Fibroblast of skin of right biceps (primary cell): ENCODE measurements around the gene ZNF619.

Experiments
- DNase-seq: peaks from one replicate; pipeline ENCODE4 v3.0.0-alpha.2; 2013

ZNF619 gene

DNA sequence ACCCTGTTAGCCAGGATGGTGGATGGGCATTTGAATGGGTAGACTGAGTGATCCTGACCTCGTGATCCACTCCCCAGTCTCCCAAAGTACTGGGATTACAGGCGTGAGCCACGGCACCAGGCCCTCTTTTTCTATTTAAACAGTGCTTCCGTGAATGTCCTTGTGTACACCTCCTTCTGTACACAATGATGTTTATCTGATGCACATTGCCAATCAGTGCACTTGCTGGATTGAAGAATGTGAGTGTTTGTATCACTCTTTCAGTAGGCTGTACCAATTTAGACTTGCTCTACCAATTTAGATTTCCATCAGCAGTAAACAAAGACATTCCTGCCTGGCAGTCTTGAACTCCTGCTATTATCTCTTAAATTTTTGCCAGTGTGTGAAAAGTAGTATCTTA, 8.9 kb upstream of the ZNF619 start:
- DNase-seq: no peak

- DNase-seq: no peak
These were observed 6.2 kb upstream of the ZNF619 start for GRCh38 chr3:40470701-40471100.

GRCh38 chr3:40477666-40478065, 744 bp downstream of the ZNF619 start:
- DNase-seq: peak; percentile 10

DNA sequence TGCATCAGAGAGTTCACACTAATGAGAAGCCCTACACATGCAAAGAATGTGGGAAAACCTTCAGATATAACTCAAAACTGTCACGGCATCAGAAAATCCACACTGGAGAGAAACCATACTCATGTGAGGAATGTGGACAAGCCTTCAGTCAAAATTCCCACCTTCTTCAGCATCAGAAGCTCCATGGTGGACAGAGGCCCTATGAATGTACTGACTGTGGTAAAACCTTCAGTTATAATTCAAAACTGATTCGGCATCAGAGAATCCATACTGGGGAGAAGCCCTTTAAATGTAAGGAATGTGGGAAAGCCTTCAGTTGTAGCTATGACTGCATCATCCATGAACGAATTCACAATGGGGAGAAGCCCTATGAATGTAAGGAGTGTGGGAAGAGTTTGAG, 10.2 kb downstream of the ZNF619 start:
- no peak for DNase-seq

GRCh38 chr3:40490916-40491315, 14.0 kb downstream of the ZNF619 start:
- DNase-seq: no peak

GRCh38 chr3:40494698-40495097, 17.8 kb downstream of the ZNF619 start:
- peak; percentile 14 for DNase-seq

DNA sequence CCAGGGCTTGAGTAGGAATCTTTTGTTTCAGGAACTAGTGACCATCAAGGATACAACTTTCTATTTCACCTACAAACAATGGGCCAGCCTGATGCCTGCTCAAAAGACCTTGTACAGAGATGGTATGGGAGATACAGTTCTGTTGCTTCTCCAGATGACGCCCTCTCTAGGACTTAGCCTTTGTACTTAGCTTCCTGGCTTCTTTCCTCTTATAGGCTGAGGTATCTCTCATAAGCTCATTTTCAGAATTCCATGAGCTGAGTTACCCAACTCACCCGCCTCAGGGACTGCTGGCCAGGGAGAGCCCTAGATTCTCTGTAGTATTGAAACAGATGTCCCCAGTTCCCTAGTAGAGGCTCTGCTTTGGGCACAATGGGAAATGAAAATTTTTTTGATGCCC, 20.4 kb downstream of the ZNF619 start:
- DNase-seq: no peak

GRCh38 chr3:40499952-40500351, 23.0 kb downstream of the ZNF619 start:
- DNase-seq: no peak

- no peak for DNase-seq
These were observed 25.1 kb downstream of the ZNF619 start for GRCh38 chr3:40502034-40502433.

DNA sequence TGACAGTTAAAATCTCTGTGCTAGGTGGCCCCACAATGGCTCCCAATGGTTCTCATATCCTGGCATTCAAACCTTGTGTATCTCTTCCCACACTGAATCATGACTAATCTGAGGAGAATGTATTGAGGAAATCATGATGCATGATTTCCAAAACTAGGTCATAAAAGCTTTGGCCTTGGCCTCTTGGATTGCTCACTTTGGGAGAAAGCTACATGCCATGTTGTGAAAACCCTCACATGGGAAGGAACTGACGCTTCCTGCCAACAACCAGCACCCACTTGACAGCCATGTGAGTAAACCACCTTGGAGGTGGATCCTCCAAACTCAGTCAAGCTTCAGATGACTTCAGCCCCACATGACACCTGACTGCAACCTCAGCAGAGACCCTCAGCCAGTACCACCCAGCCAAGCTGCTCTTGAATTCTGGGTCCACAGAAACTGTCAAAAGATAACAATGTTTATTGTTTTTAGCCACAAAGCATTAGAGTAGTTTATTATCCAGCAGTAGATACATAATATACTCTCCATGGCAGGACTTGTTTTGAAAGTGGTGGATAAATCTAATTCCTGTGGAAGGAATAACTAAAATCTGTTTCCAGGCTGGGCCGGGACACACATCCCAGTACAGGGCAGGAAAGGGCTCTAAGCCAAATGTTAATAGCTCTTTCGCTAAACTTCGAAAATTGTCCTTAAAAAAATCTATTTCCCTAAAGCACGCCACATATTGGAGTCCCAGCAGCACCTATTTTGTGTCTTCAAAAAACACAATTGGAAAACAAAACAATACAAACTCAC, 27.9 kb downstream of the ZNF619 start:
- DNase-seq: peak; percentile 96

GRCh38 chr3:40505599-40506462, 28.9 kb downstream of the ZNF619 start, which contains the start of gene ZNF620:
TSS of gene ZNF620 (plus strand) at chr3:40506039. CDS start at chr3:40506353, 314 bp downstream.
- peak; percentile 53 for DNase-seq

- no peak for DNase-seq
These were observed 34.3 kb downstream of the ZNF619 start for GRCh38 chr3:40511031-40511718.

DNA sequence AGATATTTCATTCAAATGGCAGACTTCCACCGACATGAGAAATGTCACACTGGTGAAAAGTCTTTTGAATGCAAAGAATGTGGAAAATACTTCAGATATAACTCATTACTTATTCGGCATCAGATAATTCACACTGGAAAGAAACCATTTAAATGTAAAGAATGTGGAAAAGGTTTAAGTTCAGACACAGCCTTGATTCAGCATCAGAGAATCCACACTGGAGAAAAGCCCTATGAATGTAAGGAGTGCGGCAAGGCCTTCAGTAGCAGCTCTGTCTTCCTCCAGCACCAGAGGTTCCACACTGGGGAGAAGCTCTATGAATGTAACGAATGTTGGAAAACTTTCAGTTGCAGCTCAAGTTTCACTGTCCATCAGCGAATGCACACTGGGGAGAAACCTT, 39.3 kb downstream of the ZNF619 start:
- peak; percentile 84 for DNase-seq

DNA sequence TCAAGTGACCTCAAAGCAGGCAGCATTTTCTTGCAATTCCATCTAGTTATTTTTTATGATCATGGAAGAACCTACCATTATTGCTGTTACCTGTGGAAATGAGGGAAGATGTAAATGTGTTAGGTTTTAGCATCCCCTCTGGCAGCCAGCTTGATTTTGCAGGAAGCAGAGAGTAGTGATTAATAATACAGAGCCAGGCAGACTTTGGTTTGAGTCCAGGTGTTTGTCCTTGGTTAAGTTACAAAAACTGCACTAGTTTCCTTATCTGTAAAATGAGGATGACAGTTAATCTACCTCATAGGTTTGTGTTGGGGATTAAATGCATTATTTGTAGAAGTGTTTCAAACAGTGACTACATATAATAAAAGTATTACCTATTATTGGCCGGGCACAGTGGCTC, 41.1 kb downstream of the ZNF619 start:
- DNase-seq: no peak

DNA sequence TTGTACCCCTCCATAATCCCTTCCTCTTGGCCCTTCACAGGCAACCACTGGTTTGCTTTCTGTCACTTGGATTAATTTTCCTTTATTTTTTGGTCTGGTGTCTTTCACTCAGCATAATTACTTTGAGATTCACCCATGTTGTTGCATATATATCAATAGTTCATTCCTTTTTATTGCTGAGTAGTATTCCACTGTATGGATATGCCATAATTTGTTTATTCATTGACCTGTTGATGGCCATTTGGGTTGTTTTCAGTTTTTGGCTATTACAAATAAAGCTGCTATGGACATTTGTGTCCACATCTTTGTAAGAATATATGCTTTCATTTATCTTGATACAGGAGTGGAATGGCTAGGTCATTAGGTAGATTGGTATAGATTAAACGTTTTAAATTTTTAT, 41.9 kb downstream of the ZNF619 start:
- no peak for DNase-seq

GRCh38 chr3:40521254-40521653, 44.3 kb downstream of the ZNF619 start:
- no peak for DNase-seq

- DNase-seq: no peak
These were observed 46.9 kb downstream of the ZNF619 start for GRCh38 chr3:40523781-40524180.

DNA sequence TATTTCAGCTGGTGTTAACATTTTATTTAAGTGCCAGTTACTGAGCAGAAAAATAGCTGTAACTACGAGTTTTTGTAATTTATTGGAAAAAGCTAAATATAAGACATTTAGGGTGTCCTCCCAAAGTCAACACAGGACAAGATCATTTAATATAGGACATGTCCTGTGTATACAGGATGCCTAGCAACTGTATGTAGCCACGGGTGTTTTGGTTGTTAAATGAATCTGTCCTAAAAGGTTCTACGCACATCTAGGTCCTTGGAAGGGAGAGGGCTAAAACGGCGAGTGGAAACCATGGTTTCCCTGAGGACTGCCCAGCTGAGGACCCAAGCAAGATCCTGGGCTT, 47.3 kb downstream of the ZNF619 start:
- DNase-seq: no peak

DNA sequence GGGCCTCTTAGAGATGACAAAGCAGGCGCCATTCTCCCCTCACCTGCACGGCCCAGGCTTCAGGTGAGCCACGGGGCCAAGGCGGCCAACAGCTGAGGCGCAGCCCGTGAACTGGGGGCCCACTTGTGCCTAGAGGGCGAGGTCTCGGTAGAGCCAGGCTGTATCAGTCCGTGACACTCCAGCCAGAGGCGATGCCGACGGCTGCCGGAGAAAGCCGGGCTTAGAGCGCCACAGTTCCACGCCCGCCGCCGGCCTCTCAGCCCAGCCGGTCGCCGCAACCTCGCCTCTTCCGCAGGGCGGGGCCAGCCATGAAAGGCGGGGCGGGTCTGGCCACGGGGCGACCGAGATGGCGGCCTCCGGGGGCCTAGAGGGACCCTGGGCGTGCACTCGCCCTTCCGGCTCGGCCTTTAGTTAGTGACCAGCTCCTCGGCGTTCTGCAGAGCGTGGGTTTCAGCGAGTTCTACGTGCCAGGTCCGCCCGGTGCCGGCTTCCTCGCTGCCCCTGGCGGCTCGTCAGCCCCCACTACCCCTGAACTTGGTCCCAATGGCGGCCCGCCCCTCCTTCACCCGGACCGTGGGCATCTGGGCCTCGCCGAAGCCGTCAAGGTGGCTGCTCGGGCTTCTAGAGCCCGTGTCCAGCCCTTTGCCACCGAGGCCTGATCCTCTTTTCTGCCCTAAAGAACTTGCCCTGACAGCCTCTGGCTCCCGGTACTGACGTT, 47.8 kb downstream of the ZNF619 start, which contains the start of gene ZNF621:
TSS of gene ZNF621 (plus strand) at position 393 of the 718 bp plus-strand sequence. CDS start 881 bp downstream, outside the sequence.
- DNase-seq: peak; percentile 86

GRCh38 chr3:40528426-40528825, 51.5 kb downstream of the ZNF619 start:
- DNase-seq: no peak

GRCh38 chr3:40532252-40532651, 55.3 kb downstream of the ZNF619 start:
- peak; percentile 7 for DNase-seq

GRCh38 chr3:40534283-40534682, 57.4 kb downstream of the ZNF619 start:
- DNase-seq: no peak
